CD4-positive, alpha-beta T cell treated with Interleukin-10 for 1 hour (primary cell): ENCODE data around the gene VPS33A.

ENCODE experiments used
- DNase-seq: peaks from one replicate; pipeline ENCODE4 v3.0.0-alpha.2; 2020

VPS33A gene

DNA sequence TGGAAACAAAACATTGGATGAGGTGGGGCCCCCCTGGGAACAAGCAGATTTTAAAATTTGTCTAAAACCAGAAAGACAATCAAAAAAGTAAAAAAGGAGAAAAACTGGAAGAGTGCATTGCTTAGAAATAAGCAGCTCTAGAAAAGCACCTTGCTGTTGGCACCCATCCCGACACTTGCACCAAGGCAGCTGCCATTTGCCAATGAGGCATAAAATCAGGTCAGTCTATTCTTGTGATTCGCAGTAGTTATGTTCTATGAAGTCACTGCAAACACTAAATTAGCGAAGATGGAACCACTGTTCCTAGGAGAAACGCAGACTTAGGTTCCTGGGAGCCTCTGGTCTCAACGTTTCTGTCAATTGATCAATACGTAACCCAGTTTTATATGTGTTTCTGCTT, 16.2 kb downstream of the VPS33A start:
- DNase-seq, result no peak

DNA sequence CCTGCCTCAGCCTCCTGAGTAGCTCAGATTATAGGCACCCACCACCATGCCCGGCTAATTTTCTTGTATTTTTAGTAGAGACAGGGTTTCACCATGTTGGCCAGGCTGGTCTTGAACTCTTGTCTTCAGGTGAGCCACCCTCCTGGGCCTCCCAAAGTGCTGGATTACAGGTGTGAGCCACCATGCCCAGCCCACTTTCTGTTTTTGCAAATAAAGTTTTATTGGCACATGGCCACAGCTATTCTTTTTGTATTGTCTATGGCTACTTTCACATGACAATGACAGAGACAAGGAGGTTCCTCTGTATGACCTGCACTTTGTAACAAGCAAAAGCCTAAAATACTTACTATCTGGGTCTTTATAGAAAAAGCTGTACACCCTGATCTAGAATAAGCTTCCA, 20.7 kb downstream of the VPS33A start:
- peak; percentile 19 for DNase-seq

DNA sequence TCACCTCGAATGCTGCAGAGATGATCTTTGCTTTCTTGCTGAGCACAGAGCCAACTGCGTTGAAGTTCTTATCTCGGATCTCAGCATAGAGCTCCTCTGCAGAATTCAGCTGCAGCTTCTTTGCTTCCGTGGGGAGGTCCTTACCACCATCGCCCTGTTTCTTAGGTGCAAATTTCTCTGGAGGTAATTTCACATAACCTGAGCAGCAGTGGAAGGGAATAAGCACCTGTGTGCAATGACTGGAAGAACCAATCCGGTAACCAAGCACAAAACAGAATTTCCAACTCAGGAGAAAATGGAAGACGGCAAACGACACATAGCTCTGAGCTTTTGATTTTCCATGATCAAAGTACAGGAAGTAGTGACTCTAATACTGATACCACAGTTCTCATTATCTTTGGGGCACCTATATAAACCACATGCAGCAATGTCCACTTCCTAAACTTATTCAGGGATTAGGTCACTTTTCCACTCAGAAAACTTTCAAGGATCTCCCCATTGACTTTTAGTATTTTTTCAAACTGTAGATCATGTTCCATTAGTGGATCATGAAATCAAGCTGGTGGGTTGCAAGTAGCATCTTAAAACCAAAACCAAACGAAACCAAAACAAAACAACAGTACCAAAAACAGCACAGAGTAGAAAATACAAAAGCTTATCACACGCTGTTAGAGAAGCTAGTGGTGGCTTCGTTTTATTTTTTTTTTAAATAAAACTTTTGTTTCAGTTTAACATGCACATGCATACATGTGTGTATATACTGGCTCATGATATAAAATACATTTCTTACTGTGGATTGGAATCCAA, 21.5 kb downstream of the VPS33A start:
- peak; percentile 54 for DNase-seq

DNA sequence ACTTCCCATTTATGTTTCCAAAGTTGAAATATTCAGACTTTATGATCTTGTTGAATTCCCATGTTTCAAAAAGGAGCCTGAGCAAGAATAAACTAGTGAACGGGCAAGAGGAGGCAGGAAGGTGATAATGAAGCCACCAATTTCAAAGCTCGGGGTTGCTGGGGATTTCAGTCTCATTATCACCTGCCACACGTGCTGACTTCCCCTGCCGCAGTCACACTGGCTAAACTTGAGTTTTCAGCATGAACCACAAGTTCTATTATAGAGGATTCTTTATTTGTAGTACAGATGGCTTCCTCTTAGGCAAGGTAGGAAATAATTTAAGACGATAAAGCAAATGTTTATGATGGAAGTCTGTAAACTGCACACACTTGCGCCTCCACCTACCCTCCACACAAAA, 22.3 kb downstream of the VPS33A start:
- DNase-seq, result peak; percentile 44

DNA sequence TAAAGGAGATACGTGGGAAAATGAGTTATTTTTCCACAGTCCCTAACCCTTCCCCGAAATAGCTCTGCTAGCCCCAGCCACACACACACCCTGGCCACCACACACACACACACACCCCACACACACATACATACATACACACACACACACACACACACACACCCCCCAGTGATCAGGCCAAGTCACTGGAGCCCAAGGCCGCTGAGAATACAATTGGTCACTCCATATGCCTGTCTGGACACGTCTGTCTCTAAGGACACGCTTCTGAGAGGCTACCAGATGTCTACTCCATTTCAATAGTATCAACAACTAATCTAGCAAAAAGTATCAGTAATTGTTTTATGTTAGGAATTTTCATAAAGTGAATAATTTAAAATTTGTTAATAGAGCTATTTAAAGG, 27.4 kb downstream of the VPS33A start:
- DNase-seq, result no peak

DNA sequence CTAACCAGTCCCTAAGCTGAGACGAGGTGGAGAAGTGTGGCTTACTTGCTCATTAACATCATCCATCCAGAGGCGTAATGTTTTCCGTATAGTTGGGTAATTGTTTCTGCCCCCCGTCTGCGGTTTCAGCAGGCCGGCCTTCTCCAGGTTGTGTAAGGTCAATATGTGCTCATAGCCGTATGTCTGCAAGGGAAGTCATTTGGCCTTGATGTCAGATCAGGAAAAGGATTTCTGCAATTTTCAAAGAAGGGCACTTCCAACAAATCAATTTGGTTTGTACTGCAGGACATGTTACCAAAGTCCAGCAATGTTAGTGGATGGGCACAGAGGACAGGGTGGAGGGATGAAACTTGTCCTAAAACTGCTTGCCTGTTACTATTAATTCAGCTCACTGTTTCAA, 30.6 kb downstream of the VPS33A start:
- DNase-seq, result no peak

DNA sequence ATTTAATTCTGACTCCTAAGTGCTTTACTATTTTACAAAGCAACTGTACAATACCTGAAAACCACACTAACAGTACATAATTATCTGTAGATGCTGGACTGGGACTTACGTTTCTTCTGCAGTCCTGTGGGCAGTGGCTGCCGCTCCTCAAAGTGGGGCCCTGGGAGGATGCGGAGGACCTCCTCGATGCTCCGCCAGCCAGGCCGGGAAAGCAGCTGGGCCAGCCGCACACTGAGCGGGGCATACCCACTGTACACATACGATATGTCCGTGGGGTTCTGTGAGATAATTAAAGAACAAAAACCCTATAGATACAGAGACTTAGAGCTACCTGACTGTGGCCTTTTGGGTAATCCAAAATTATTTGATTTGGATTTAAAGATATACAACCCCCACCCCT, 33.6 kb downstream of the VPS33A start:
- no peak for DNase-seq

DNA sequence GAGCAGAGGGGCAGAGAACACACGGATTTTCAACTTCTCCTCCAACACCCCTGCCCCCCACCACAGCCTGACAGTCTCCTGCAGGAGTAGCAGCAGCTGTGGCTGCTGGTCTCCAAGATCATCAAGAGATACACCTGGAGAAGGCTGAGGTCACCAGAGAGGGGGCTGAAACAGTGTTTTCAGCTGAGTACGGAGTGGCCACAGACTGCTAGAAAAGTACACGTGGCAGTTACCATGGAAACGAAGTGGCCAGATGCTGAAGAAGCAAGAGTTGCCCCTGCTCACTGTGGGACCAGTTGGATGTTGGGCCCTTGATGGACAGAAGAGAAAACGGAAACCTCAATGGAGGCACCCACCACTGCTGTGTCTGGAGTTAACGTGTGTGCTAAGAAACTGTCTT, 35.5 kb downstream of the VPS33A start:
- no peak for DNase-seq

DNA sequence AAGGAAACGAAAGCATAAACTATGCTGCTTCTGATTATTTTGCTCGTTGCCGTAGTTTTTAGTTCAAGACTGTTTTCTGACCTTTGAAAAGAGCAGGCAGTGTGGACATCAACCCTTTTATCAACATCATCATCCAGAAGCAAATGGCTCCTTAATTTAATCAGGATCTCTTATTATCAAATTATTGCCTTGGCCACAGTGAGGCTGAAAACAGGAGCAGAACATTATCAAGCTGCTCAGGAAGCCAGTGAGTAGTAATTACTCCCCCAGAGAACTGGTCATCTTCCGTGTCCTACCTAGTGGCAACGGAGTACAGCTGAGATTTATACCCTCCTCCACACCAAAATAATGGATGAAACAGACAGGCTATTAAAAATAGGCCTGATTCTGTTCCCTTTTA, 38.2 kb downstream of the VPS33A start:
- DNase-seq, result no peak

DNA sequence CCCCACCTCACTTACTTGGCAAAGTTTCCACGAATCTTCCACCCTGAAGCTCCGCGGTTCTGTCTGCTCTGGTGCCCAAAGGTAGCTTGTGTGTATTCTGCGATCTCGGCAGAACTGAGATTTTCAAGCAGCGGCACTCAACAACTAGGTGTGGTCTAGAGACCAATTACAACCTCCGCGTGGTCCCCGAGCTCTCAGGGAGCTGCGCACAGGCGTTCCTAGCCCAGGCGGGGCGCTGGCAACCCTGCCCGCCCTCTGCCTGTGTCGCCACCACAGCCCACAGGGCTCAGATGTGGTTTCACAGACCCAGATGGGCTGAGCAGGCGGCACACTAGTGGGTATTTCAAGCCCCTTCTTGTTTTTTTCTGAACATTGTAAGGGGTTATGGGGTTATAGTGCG, 39.0 kb downstream of the VPS33A start:
- DNase-seq, result peak; percentile 82

DNA sequence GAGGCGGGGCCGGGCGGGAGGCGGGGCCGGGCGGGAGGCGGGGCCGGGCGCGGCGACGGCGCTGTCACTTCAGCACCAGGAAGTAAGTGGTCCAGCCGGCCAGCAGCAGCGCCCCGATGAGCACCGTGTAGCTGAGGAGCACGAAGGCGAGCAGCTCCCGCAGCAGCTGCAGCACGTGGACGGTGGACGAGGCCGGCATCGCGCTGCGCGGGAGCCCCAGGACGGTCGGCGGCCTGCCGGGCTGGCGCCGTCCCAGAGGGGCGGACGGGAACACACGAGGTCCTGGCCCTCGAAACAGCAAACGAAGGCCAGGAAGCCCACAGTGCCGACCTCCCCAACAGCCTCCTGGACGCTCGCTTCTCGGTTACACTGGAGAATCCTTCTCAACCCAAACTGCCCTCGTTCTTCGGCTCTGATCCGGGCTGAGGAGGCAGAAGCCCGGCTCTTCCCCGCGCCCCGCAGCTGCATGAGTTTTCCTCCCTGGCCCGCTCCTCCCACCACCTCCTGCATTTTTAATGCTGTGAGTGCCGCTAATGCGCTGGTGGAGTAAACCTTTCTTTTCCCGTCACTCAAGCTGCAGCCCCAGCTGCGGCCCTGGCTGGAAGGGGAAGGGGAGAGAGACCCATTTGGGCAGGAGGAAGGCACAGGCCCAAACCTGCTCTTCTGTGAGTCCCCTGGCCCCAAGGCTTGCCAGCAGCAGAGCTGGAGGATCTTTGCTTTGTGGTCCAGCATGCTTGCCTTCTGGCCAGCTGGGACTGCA, 39.7 kb downstream of the VPS33A start:
- DNase-seq, result no peak

DNA sequence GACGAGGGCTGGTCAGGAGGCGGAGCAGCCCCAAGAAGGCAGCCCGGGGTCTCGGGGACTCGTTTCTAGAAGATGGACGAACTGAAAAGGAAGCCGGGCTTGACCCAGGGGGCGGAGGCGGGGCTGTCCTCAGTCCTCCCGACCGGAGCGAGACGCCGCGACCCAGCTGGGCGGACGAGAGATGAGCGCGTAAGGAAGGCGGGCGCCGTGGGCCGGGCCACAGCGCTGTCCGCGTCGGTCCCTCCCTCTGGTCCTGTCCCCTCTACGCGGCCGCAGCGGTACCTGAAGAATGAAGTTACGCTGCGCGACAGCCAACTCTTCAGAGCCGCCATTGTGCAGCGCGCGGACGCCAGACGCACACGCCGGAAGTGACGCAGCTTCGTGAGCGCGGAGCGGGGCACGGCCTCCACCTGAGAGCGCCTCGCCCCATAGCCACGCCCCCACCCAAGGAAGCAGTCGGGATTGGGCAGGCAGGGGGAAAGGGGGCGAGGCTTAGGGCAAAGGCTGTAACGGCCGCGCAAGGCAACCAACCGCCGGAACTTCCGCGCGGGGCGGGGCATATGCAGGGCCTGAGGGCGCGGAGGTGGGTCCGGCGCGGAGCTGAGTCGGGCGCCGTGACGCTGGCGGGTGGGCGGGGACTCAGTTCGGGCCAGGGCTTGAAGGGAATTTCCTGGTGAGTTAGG, 40.5 kb downstream of the VPS33A start, which contains the start of gene DIABLO:
DIABLO (minus strand) TSS at position 370 of the 683 bp plus-strand sequence; CDS start at position 332, 38 bp downstream.
- DNase-seq, result peak; percentile 100

DNA sequence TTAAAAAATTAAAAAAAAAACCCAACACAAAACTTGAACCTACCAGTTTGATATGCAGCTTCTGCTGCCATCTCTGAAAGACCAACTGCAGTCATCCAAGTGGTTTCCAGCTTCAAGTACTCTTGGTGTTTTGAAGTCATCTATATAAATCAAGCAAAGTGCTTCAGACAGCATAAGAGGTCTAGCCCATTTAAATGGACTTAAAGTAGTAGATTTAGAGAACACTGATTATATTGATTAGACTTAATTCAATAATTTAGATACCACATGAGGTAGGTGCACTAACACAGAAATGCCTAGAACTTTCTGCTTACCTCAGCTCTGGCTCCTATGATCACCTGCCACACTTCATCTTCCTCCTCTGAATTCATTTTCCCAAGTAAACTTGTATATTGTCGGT, 49.8 kb downstream of the VPS33A start:
- DNase-seq, result no peak

DNA sequence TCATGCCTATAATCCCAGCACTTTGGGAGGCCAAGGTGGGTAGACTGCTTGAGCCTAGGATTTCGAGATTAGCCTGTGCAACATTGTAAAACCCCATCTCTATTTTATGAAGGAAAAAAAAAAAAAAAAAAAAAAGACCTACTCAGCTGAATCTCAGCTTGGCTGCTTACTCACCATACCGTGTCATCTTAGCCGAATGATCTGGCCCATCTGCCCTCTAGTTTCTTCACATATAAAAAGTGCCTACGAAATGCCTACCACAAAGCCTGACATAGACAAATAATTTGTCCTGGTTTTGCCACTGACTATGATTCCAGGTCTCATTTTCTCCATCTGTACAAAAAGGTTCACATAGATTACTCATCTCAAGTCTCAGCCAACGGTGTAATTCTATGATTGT, 50.5 kb downstream of the VPS33A start:
- DNase-seq, result no peak

DNA sequence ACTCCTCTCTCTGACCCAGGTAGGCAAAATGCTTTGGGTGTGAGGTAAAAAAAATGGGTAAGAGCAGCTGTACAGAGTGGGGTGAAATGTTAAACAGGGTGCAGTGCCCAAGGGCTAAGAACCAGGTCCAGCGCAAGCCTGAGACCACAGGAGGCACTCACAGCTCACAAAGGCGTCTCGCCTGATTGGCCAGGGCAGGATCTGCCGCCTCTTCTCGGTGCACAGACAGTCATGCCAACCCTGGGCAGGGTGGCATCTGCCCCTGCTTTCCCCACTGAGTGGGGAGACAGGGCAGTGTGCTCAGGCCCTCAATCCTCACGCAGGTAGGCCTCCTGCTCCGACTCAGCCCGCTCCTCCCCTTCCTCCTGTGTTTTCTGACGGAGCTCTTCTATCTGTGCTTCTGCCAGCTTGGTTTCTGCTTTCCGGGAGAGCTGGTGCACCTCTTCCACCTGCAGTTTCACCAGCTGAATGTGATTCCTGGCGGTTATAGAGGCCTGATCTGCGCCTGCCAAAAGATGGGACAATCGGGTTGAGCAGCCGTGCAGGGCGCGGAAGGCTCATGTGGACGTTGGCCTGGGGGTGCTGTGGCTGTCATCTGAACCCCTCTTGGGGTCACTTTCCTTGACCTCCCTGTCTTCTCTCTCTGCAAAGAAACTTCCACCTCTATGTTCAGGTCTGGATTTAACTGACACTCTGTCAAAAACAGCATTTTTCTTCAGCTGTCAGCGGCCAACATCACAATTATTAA, 58.0 kb downstream of the VPS33A start:
- no peak for DNase-seq

DNA sequence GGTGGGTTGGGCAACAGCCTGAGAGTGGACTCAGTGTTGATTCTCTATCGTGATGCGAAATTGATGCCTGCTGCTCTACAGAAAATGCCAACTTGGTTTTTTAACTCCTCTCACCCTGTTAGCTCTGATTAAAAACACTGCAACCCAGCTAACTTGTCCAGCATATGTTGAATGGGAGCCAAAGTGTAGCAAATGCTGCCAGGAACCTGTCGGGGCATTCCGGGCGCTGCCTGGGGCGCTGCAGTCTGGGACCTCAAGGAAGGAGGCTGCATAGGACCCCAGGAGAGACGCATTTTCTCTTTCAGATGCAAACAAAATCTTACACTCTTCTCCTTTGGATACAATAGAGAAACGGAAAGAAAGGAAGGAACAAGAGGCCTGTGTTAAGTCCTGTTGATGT, 58.9 kb downstream of the VPS33A start:
- no peak for DNase-seq

DNA sequence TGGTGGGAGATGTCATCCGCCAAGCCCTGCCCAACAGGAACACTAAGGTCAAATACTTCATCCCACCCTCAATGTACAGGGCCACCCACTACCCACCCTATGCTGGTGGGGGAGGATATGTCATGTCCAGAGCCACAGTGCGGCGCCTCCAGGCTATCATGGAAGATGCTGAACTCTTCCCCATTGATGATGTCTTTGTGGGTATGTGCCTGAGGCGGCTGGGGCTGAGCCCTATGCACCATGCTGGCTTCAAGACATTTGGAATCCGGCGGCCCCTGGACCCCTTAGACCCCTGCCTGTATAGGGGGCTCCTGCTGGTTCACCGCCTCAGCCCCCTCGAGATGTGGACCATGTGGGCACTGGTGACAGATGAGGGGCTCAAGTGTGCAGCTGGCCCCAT, 59.3 kb downstream of the VPS33A start:
- DNase-seq, result no peak

DNA sequence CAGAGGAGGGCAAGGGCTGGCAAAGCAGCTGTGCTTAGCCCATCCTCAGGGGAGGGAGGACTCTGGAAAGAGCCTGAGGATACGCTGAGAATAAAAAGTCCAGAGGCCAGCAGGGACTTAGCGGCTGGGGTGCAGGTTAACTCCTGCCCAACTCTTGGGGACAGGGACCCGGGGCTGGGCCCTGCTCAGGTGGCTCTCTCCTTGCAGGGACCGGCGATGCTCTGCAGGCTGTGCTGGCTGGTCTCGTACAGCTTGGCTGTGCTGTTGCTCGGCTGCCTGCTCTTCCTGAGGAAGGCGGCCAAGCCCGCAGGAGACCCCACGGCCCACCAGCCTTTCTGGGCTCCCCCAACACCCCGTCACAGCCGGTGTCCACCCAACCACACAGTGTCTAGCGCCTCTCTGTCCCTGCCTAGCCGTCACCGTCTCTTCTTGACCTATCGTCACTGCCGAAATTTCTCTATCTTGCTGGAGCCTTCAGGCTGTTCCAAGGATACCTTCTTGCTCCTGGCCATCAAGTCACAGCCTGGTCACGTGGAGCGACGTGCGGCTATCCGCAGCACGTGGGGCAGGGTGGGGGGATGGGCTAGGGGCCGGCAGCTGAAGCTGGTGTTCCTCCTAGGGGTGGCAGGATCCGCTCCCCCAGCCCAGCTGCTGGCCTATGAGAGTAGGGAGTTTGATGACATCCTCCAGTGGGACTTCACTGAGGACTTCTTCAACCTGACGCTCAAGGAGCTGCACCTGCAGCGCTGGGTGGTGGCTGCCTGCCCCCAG, 60.0 kb downstream of the VPS33A start:
- DNase-seq, result no peak

DNA sequence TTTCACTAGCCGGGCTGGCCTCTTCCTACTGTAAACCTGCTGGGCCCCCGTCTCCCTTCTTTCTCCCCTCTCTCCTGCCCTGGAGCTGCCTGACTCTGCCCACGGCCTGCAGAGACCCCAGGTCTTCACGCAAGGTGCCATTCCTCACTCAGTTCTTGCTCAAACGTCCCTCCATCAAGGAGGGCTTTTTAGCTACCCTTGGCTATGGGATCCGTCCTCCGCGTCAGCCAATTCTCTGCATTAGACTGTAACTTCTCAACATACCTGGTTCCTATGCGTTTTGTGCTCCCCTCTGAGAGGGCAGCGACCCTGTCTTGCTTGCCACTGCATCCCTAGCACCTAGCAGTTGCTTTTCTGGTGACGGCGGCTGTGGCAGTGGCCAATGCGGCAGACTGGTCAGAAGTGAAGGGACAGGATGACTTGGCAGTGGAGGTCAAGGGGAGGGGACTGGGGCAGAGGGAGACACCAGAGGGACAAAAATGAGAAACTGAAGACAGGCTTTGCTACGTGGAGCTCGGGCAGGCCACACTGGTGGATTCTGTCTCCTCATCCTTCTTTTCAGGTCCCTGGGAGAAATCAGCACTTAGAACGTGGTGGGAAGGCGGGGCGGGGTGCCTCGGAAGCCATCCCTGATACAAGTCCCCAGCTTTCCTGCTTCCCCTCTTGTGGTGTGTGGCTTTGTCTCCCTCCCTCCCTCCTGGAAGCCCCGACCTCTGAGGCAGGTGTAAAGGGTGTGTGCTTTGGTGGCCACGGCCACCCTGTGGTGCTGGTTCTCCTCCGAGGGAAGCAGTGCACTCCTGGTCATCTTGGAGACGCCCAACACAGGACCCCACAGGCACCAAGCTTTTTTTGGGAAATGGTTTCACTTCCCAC, 61.0 kb downstream of the VPS33A start:
- DNase-seq, result no peak

DNA sequence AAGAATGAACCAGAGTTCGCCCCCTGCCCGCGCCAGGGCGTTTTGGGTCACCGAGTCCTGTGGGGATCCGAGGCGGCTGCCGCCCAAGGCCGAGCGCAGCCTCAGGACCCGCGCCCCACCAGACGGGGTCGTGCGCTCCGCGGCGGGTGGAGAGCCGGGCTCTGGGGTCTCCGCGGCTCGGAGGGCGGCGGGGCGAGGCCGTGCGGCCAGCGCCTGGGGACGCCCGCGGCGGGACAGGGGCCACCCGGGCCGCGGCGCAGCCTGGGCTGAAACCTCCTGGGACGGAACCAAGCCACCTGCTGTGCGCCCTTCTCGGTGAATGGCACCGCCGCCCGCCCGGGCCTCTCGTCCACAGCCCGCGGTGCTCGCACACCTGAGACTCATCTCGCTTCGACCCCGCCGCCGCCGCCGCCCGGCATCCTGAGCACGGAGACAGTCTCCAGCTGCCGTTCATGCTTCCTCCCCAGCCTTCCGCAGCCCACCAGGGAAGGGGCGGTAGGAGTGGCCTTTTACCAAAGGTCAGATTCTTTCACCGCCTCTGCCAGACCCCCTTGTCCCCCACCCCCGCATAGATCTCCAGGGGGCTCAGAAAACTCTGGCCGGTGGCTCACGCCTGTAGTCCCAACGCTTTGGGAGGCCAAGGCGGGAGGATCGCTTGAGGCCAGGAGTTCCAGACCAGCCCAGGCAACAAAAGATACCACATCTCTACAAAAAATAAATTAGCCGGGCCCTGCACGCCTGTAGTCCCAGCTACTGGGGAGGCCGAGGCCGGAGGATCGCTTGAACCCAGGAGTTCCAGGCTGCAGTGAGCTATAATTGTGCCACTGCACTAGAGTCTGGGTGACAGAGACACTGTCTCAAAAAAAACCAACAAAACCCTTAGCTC, 61.9 kb downstream of the VPS33A start:
- DNase-seq, result peak; percentile 19
